T-helper 2 cell treated with Interferon-gamma antibody and Interleukin-4, amounts not matched to agents 100 ng/mL and 5 ng/mL, for 36 hours (primary cell): ENCODE data around the gene PLPP1. TPM values are rescaled to one million over a fixed set of nuclear protein-coding genes. Genes with fewer than 3 reads are reported as not detected.
"Not testable (repeated sequence)": the region's sequence is repeated elsewhere in the genome, so short reads cannot be mapped to it uniquely, and the experiment has no call there.

Source experiments
- intact Hi-C: fragments of 100-400 bp; cut with micrococcal nuclease; formaldehyde crosslinking; loops from one replicate; pipeline ENCODE4 v1.15.1; 2023
- total RNA-seq: library from RNA; stranded (reverse); gene quantifications from 2 replicates; pipeline ENCODE4 v1.2.3, GENCODE V29; 2022

Gene PLPP1
- total RNA-seq, 1 donor from 2014 or later = 26.8 TPM

- intact Hi-C loops = no loop called here
Measured at GRCh38 chr5:55509097-55509496, 25.7 kb downstream of the PLPP1 start.

GRCh38 chr5:55507574-55507973 lies 27.2 kb downstream of the PLPP1 start:
- intact Hi-C loops = no loop called here

GRCh38 chr5:55505711-55506110 lies 29.1 kb downstream of the PLPP1 start:
- intact Hi-C loops = not testable (repeated sequence)

GRCh38 chr5:55503917-55504316 lies 30.8 kb downstream of the PLPP1 start:
- intact Hi-C loops = not testable (repeated sequence)

- intact Hi-C loops = no loop called here
Measured at GRCh38 chr5:55502759-55503158, 32.0 kb downstream of the PLPP1 start.

- intact Hi-C loops = no loop called here
Measured at GRCh38 chr5:55498457-55498856, 36.3 kb downstream of the PLPP1 start.

- intact Hi-C loops = no loop called here
Measured at GRCh38 chr5:55497712-55498111, 37.1 kb downstream of the PLPP1 start.

GRCh38 chr5:55495216-55495615 lies 39.5 kb downstream of the PLPP1 start:
- intact Hi-C loops = no loop called here

GRCh38 chr5:55492449-55492848 lies 42.3 kb downstream of the PLPP1 start:
- intact Hi-C loops = no loop called here

- intact Hi-C loops = no loop called here
Measured at GRCh38 chr5:55485073-55485472, 49.7 kb downstream of the PLPP1 start.

- intact Hi-C loops = no loop called here
Measured at GRCh38 chr5:55484531-55484930, 50.2 kb downstream of the PLPP1 start.

- intact Hi-C loops = no loop called here
Measured at GRCh38 chr5:55483885-55484284, 50.9 kb downstream of the PLPP1 start.

- intact Hi-C loops = no loop called here
Measured at GRCh38 chr5:55481293-55481855, 53.4 kb downstream of the PLPP1 start.

GRCh38 chr5:55480781-55481180 lies 54.0 kb downstream of the PLPP1 start:
- intact Hi-C loops = no loop called here

- intact Hi-C loops = no loop called here
Measured at GRCh38 chr5:55472642-55473041, 62.1 kb downstream of the PLPP1 start.

- intact Hi-C loops = no loop called here
Measured at GRCh38 chr5:55471468-55471867, 63.3 kb downstream of the PLPP1 start.

- intact Hi-C loops = no loop called here
Measured at GRCh38 chr5:55470282-55470681, 64.5 kb downstream of the PLPP1 start.

- intact Hi-C loops = no loop called here
Measured at GRCh38 chr5:55469839-55470238, 64.9 kb downstream of the PLPP1 start.

GRCh38 chr5:55467862-55468551 lies 66.8 kb downstream of the PLPP1 start:
- intact Hi-C loops = no loop called here

- intact Hi-C loops = no loop called here
Measured at GRCh38 chr5:55463613-55464012, 71.2 kb downstream of the PLPP1 start.

- intact Hi-C loops = no loop called here
Measured at GRCh38 chr5:55459572-55459971, 75.2 kb downstream of the PLPP1 start.

- intact Hi-C loops = no loop called here
Measured at GRCh38 chr5:55456216-55456895, 78.4 kb downstream of the PLPP1 start.

GRCh38 chr5:55454282-55454681 lies 80.5 kb downstream of the PLPP1 start:
- intact Hi-C loops = no loop called here
